Fibroblast of pulmonary artery (primary cell): ENCODE results near the gene POLR2L.

ENCODE experiments used
- DNase-seq: peaks from one replicate; pipeline ENCODE4 v3.0.0-alpha.2; 2010; ENCODE audit warnings: low read depth
- H3K4me3 ChIP-seq: replicated peaks from 2 replicates; pipeline ENCODE4 v1.5.1; 2011; ENCODE audit warnings: low read depth, mild to moderate bottlenecking, control low read depth, low read length, moderate library complexity
- CTCF ChIP-seq: IDR thresholded peaks from 2 replicates; pipeline ENCODE4 v1.5.1; 2011; ENCODE audit warnings: mild to moderate bottlenecking, control low read depth, low read length, inconsistent platforms; ENCODE audit errors: missing control alignments

The POLR2L gene

GRCh38 chr11:886568-886967 lies 44.2 kb upstream of the POLR2L start:
- no peak overlapping the region for H3K4me3 ChIP-seq
- no peak for DNase-seq
- no peak for TF ChIP-seq CTCF

- H3K4me3 ChIP-seq = no peak overlapping the region
- no peak for DNase-seq
- TF ChIP-seq CTCF = no peak
Measured at GRCh38 chr11:884578-885070, 42.3 kb upstream of the POLR2L start.

- DNase-seq = no peak
- TF ChIP-seq CTCF = no peak
- H3K4me3 ChIP-seq = no peak overlapping the region
Measured at GRCh38 chr11:883527-883926, 41.2 kb upstream of the POLR2L start.

- H3K4me3 ChIP-seq = no peak overlapping the region
- TF ChIP-seq CTCF = no peak
- DNase-seq = no peak
Measured at GRCh38 chr11:882596-882995, 40.3 kb upstream of the POLR2L start.

GRCh38 chr11:880447-880846 lies 38.1 kb upstream of the POLR2L start:
- H3K4me3 ChIP-seq = no peak overlapping the region
- TF ChIP-seq CTCF = no peak
- no peak for DNase-seq

- no peak for DNase-seq
- no peak overlapping the region for H3K4me3 ChIP-seq
- no peak for TF ChIP-seq CTCF
Measured at GRCh38 chr11:877565-877964, 35.2 kb upstream of the POLR2L start.

- DNase-seq = no peak
- TF ChIP-seq CTCF = no peak
- H3K4me3 ChIP-seq = no peak overlapping the region
Measured at GRCh38 chr11:876545-876944, 34.2 kb upstream of the POLR2L start.
